PFSK-1 (cell line): ENCODE measurements around the gene EPDR1.

Source experiments
- FOXP2 ChIP-seq: optimal IDR thresholded peaks from 2 replicates; pipeline ENCODE3; 2011; ENCODE audit warnings: borderline replicate concordance, control low read depth, inconsistent platforms; ENCODE audit not compliant: insufficient read depth; ENCODE audit errors: extremely low read length, extremely low read depth
- POLR2AphosphoS5 ChIP-seq: IDR thresholded peaks from 2 replicates; pipeline ENCODE4 v1.6.1; 2012; ENCODE audit warnings: low read depth, mild to moderate bottlenecking, control low read depth, low read length, moderate library complexity
- REST ChIP-seq, 2 experiments: IDR thresholded peaks; 2 replicates each; pipeline versions ENCODE4 v1.6.1 to v1.8.0; 2011 to 2012; ENCODE audit warnings: low read depth in 2 of 2, low read length in 2 of 2, control low read depth in 1 of 2, inconsistent platforms in 1 of 2, mild to moderate bottlenecking in 1 of 2, moderate library complexity in 1 of 2; ENCODE audit not compliant: insufficient read depth in 1 of 2
- SIN3A ChIP-seq: IDR thresholded peaks from 2 replicates; pipeline ENCODE4 v1.6.1; 2012; ENCODE audit warnings: mild to moderate bottlenecking, low read length, moderate library complexity, borderline replicate concordance; ENCODE audit not compliant: insufficient read depth
- TAF1 ChIP-seq: IDR thresholded peaks from 2 replicates; pipeline ENCODE4 v1.6.1; 2012; ENCODE audit warnings: low read length, control low read depth, borderline replicate concordance; ENCODE audit not compliant: insufficient read depth

DNA sequence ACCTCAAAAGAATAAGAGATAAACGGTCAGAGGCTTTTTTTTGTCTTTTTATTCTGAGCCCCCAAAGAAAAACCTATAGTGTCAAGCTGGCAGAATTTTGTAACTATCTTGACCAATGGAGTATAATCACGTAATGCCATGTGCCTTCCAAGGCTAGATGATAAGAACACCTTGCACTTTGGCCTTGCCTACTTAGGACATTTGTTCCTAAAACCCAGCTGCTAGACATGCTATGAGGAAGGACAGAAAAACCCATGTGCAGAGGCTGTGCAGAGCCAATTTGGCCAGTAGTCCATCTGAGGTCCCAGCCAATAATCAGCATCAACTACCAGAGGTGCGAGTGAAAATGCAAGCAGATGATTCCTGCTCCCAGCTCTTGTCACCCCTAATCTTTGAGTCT, 69.9 kb downstream of the EPDR1 start:
- TF ChIP-seq POLR2AphosphoS5 (no peak), REST (IDR thresholded peaks at IDR 0.05; ENCODE audit: insufficient read depth in 1 of 2, low read depth in 2 of 2, low read length in 2 of 2) (no peak), SIN3A (no peak), FOXP2 (no peak), TAF1 (no peak)
